Dermis microvascular lymphatic vessel endothelial cell (primary cell): ENCODE data around the gene PIGO. TPM values are rescaled to one million over a fixed set of nuclear protein-coding genes. Genes with fewer than 3 reads are reported as not detected.
A peak's percentile ranks its signal among the peaks of the same experiment; 100 is the strongest.

Experiments used
- DNase-seq, 2 donors: peaks; one replicate each; pipeline versions ENCODE4 v3.0.0 to v3.0.0-alpha.2; 2010; ENCODE audit warnings: low read depth in 2 of 2
- total RNA-seq: library from RNA; depleted of rRNA; stranded (reverse); fragments of >200 nt; gene quantifications from 2 replicates; pipeline ENCODE4 v1.2.1, GENCODE V29; 2014

PIGO gene
- total RNA-seq, 1 donor from 2014 or later = 7.4 TPM

- no peak for DNase-seq
These were observed 9.9 kb upstream of the PIGO start for GRCh38 chr9:35106343-35106730.

- DNase-seq = no peak
These were observed 9.4 kb upstream of the PIGO start for GRCh38 chr9:35105571-35106342.

- DNase-seq = no peak
These were observed 8.7 kb upstream of the PIGO start for GRCh38 chr9:35105126-35105525.

- no peak for DNase-seq
These were observed 8.2 kb upstream of the PIGO start for GRCh38 chr9:35104586-35104985.

- no peak for DNase-seq
These were observed 7.3 kb upstream of the PIGO start for GRCh38 chr9:35103660-35104191.

GRCh38 chr9:35102769-35103659 is 6.6 kb upstream of the PIGO start, which contains the start of gene STOML2:
STOML2 (minus strand) TSS chr9:35103131; CDS start chr9:35103094, 37 bp downstream.
- DNase-seq = peak; percentile 93 to 97

GRCh38 chr9:35102465-35102768 is 6.0 kb upstream of the PIGO start:
- DNase-seq = peak in 1 of 2 donors; percentile 30

- DNase-seq = no peak
These were observed 1.2 kb upstream of the PIGO start for GRCh38 chr9:35097573-35097972.

GRCh38 chr9:35091536-35091935 is 4.9 kb downstream of the PIGO start:
- DNase-seq = no peak

- no peak for DNase-seq
These were observed 7.0 kb downstream of the PIGO start for GRCh38 chr9:35089434-35089833.

- DNase-seq = no peak
These were observed 11.3 kb downstream of the PIGO start for GRCh38 chr9:35085078-35085477.

- DNase-seq = peak; percentile 81 to 93
These were observed 16.7 kb downstream of the PIGO start, which contains the start of gene FANCG for GRCh38 chr9:35079426-35080341. FANCG (minus strand) TSS chr9:35079942; CDS start chr9:35079524, 418 bp downstream.

- no peak for DNase-seq
These were observed 17.4 kb downstream of the PIGO start for GRCh38 chr9:35079041-35079425.

- DNase-seq = no peak
These were observed 18.3 kb downstream of the PIGO start for GRCh38 chr9:35078066-35078465.

- no peak for DNase-seq
These were observed 19.5 kb downstream of the PIGO start for GRCh38 chr9:35076848-35077247.

GRCh38 chr9:35075358-35075757 is 21.0 kb downstream of the PIGO start:
- no peak for DNase-seq

- DNase-seq = no peak
These were observed 21.6 kb downstream of the PIGO start for GRCh38 chr9:35074791-35075190.

GRCh38 chr9:35074141-35074540 is 22.2 kb downstream of the PIGO start:
- no peak for DNase-seq

- DNase-seq = no peak
These were observed 23.1 kb downstream of the PIGO start for GRCh38 chr9:35073279-35073612.

GRCh38 chr9:35072461-35073278 is 23.7 kb downstream of the PIGO start, which contains the start of gene VCP:
VCP (minus strand) TSS chr9:35072625; CDS start chr9:35072353, 272 bp downstream.
- DNase-seq = peak; percentile 97 to 99
